Activated CD4-positive, alpha-beta T cell treated with anti-CD3 and anti-CD28 coated beads, Interleukin-10, Interleukin-2, amounts not matched to agents 100 ng/mL and 50 ng/mL, durations not matched to agents 16 hours and 8 hours (primary cell): ENCODE data around the gene GPHA2.
A peak's percentile ranks its signal among the peaks of the same experiment; 100 is the strongest.

ENCODE experiments used
- DNase-seq: peaks from one replicate; pipeline ENCODE4 v3.0.0-alpha.2; 2020

The GPHA2 gene

GRCh38 chr11:64909653-64910343, 25.9 kb downstream of the GPHA2 start:
- no peak for DNase-seq

DNA sequence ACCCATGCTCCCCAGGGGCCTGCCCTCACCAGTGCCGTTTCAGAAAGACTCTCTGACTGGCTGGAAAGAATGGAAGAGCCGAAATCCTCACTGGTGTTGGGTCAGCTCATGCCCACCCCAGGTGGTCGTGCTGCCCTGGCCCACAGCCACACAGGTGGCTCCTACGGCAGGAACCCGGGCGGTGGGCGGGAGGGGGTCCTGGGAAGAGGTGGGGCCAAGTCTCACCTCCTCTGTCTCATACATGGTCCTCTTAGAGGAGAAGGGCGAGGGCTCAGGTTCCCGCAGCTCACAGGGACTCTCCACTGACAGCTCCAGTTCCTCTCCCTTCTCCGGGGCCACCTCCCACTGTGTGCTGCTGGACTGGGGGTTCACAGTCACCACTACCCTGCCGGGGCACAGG, 26.9 kb downstream of the GPHA2 start:
- no peak for DNase-seq

DNA sequence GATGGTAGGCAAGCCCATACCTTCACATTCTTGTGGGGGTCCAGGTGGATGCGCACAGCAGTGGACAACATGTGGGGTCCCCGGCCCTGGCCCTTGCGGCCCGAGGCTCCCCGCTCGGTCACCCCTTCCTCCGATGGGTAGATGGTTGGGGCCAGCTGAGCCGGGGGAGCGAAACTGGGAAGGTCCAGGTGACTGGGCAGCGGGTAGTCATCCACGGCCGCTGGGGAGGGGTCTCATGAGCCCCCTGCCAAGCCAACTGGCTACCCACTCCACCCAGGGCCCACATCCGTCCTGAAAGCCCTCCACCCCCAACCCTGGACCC, 29.4 kb downstream of the GPHA2 start:
- DNase-seq: no peak

GRCh38 chr11:64905516-64906313, 30.0 kb downstream of the GPHA2 start:
- DNase-seq: no peak

DNA sequence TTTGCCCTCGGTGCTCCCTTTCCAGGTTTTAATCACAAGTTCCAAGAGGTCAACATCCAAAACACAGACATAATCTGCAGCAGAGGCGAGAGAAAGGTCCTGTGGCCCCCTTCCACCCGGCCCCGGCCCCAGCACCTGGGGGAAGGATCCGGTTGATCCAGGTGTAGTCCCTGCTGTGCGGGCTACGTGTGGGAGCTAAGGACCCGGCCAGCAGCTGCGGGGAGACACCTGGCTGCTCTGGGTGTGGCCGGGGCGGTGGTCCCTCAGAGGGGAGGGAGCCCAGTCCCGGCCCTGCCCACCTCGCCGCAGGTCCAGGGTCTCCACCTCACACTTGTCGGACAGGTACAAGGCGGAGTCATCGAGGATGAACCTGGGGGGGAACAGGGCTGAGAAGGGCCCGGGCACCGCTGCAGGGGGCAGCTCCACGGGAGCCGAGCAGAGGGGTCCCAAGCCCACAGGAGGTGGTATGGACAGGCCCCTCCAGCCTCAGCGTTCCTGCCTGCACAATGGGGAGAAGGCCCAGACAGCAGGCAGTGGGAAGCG, 32.3 kb downstream of the GPHA2 start:
- no peak for DNase-seq

DNA sequence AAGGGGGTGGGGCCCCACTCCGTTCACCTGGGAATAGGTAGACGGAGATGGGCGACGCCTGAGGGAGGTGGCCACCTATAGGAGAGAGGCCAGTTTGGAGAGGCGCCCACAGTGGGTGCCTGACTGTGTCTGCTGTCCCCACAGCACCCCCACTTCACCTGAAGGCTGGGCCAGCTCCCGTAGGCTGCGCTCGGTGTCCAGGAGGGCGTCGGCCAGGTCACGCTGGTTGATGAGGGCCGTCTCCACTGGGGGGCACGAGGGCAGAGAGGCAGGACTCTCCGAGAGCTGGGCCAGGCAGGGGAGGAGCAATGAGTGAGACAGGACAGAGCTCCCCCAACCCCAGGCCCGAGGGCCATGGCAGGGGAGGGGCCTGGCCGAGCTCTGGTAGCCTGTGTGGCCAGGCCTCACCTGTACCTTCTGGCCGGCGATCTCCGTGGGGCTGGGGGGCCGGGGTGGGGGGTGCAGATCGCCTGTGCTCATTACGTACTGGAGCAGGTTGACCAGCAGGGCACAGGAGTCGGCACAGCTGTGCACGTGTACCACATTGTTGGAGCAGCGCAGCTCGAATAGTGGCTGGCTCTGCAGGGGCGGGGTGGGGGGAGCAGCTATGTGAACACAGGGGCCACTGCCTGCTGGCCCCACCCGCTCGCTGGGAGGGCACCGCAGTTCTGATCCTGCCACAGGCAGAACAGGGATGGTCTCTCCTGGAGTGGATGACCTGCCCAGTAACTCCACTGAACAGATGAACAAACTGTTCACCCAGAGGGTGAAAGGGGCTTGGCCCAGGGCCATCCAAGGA, 33.4 kb downstream of the GPHA2 start:
- DNase-seq: no peak

- DNase-seq: no peak
Measured at GRCh38 chr11:64900774-64901173, 34.9 kb downstream of the GPHA2 start.

- DNase-seq: peak; percentile 88
Measured at GRCh38 chr11:64900263-64900678, 35.4 kb downstream of the GPHA2 start.

- no peak for DNase-seq
Measured at GRCh38 chr11:64898541-64898940, 37.2 kb downstream of the GPHA2 start.

DNA sequence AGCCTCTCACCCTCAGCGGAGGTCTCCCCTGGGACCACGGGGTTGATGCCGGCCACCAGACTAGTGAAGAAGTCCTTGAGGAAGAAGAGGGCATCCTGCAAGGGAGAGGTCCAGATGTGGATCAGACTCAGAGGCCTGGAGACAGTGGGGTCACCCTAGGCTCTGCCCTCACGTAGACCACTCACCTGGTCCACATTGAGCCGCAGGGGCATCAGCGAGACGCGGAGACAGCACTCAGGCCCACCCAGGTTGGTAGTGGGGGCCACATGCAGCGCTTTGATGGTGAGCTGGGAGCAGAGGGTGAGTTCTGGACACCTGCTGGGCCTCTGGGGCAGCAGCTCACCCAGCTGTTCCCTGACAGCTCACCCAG, 37.6 kb downstream of the GPHA2 start:
- DNase-seq: no peak

- DNase-seq: no peak
Measured at GRCh38 chr11:64897381-64898075, 38.2 kb downstream of the GPHA2 start.

- DNase-seq: no peak
Measured at GRCh38 chr11:64896448-64897022, 39.2 kb downstream of the GPHA2 start.

GRCh38 chr11:64894812-64895452, 40.8 kb downstream of the GPHA2 start:
- no peak for DNase-seq

DNA sequence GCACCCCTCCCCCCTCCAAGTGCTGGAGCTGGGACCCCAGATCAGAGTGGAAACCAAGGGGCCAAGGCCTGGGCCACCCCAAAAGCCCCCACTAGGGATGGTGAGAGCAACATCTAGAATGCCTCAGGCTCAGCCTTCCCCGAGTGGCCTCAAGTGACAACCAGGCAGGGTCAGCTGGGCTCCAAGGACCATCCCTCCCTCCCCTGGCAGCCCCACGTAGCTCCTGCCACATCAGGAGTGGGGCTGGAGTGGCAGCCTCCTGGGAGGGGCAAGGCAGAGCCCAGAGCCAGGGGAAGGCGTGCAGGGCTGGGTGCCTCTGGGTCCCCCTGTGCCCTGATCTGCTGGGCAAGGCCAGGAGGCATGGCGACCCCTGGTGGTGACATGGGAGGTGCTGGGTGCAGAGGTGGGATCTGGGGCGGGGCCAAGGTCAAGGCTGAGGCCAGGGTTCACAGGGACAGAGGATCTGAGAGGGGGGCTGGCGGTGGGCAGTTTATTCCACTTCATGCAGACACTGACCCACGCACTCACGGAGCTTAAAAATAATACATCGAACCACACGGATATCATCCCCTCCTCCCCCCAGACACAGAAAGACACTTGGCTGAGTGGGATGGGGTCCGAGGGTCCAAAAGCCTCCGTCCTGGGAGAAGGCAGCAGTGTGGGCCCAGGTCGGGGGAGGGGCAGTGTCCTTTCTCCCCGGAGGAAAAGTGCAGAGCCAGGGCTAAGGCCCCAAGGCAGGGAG, 41.5 kb downstream of the GPHA2 start:
- DNase-seq: peak; percentile 91

DNA sequence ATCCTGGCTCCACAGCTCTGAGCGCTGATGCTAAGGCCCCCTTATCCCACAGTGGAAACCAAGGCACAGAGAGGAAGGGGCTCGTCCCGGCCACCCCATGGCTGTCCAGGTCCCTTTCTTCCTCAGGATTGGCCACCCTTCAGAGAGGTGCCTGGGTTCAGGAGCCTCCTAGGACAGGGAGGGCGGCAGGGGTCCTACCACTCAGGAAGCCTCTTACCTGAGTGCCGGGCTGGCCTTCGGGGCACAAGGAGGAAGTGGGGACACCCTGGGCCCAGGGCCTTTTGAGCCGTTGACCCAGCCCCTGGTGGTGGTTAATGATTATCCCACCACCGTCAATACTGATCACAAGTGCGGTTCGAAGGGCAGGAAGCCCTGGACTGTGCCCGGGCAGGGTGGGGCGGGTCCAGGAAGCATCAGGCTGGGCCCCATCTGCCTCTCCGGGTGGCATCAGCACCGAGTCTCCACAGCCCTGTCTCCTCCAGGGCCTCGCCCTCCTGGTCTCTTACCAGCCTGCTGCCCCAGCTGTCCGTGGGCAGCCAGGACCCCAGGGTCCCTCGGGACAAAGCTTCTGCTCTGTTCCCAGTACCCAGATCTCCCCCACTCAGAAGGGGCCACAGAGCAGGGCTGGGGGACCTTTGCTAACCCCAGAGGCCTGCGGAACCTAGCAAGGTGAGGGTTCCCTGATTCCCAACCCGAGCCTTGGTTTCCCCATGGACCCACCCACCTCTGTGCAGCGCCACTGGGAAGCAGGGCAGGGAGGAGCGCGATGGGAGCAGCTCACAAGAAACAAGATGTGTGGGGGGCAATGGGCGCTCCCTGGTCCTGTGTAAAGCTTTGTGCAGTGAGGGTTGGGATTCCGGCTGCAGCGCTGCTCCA, 42.3 kb downstream of the GPHA2 start:
- DNase-seq: no peak

DNA sequence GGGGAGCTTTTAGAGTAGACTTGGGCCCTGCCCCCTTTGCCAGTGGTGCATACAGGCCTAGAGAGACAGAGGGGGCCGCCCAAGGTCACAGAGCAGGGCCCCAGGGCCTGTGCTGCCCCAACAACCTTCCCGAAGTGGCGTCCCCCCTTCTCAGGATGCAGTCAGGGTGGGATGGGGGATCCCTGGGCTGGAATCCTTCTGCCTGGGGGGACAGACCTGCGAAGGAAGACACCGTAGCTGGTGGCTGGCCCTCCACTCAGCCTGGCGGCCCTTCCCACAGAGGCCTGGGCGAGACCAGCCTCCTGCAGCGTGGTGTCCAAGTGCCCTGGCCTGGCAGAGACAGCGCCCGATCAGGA, 42.9 kb downstream of the GPHA2 start:
- no peak for DNase-seq

DNA sequence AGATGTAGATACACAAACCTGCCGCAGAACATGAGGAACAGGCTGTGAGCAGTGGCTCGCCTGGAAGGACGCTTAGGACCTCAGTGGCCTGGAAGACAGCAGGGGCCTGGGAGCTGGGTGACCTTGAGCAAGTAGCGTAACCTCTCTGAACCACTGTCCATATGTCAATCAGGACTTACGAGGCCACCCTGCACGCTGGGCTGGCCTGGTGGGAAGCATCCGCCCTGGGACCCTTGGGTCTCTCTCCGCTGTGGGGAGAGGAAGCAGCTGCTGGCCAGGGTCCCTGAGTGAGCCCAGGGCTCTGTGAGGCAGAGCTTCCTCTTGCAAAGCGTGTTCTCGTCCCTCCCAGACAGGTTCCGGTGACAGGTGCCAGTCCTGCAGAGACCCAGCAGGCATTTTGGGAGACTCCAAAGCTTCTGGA, 43.3 kb downstream of the GPHA2 start:
- no peak for DNase-seq

GRCh38 chr11:64891880-64892279, 43.8 kb downstream of the GPHA2 start:
- DNase-seq: no peak

GRCh38 chr11:64891215-64891848, 44.4 kb downstream of the GPHA2 start:
- no peak for DNase-seq

GRCh38 chr11:64890522-64890939, 45.2 kb downstream of the GPHA2 start:
- no peak for DNase-seq
